Neural progenitor cell (in vitro differentiated cells): Measurements from ENCODE around the gene ARPC5L. TPM values are rescaled to one million over a fixed set of nuclear protein-coding genes. Genes with fewer than 3 reads are reported as not detected.
"Not testable (repeated sequence)": the region's sequence is repeated elsewhere in the genome, so short reads cannot be mapped to it uniquely, and the experiment has no call there.

Experiments used
- DNase-seq: peaks from one replicate; pipeline ENCODE4 v3.0.0-alpha.2; 2016; ENCODE audit warnings: low spot score
- H2AFZ ChIP-seq: fragments of 200-600 bp; sonication (generic); replicated peaks from 2 replicates; pipeline ENCODE4 v1.6.1; 2016; ENCODE audit warnings: antibody characterized with exemption
- H3F3A ChIP-seq: fragments of 200-600 bp; sonication (generic); 2 replicates; pipeline ENCODE4 v1.6.1; 2016; ENCODE audit warnings: antibody characterized with exemption, low read depth
- H3K27ac ChIP-seq: fragments of 200-600 bp; sonication (generic); 2 replicates; pipeline ENCODE4 v1.5.1; 2016; ENCODE audit warnings: mild to moderate bottlenecking
- H3K27me3 ChIP-seq: fragments of 200-600 bp; sonication (generic); 2 replicates; pipeline ENCODE4 v1.6.1; 2016; ENCODE audit warnings: mild to moderate bottlenecking, moderate library complexity
- H3K36me3 ChIP-seq: fragments of 200-600 bp; sonication (generic); 2 replicates; pipeline ENCODE4 v1.5.1; 2016
- H3K4me1 ChIP-seq: fragments of 200-600 bp; sonication (generic); 2 replicates; pipeline ENCODE4 v1.6.1; 2016; ENCODE audit warnings: mixed run types
- H3K4me2 ChIP-seq: fragments of 200-600 bp; sonication (generic); 2 replicates; pipeline ENCODE4 v1.6.1; 2016
- H3K4me3 ChIP-seq: fragments of 200-600 bp; sonication (generic); 2 replicates; pipeline ENCODE4 v1.5.1; 2016
- H3K79me2 ChIP-seq: fragments of 200-600 bp; sonication (generic); 2 replicates; pipeline ENCODE4 v1.6.1; 2016; ENCODE audit warnings: low read depth
- H3K9ac ChIP-seq: fragments of 200-600 bp; sonication (generic); 2 replicates; pipeline ENCODE4 v1.6.1; 2016
- H3K9me3 ChIP-seq: fragments of 200-600 bp; sonication (generic); 2 replicates; pipeline ENCODE4 v1.5.1; 2016; ENCODE audit warnings: low read depth
- H4K20me1 ChIP-seq: fragments of 200-600 bp; sonication (generic); 2 replicates; pipeline ENCODE4 v1.6.1; 2016; ENCODE audit warnings: low read depth
- H3K27ac Mint-ChIP-seq: 3 replicates; pipeline ENCODE4 v1.8.0; 2021; ENCODE audit warnings: mixed read lengths
- H3K27me3 Mint-ChIP-seq: 2 replicates; pipeline ENCODE4 v1.8.0; 2022; ENCODE audit warnings: low read depth, mild to moderate bottlenecking, inconsistent platforms, moderate library complexity, mixed read lengths; ENCODE audit not compliant: insufficient read depth
- H3K36me3 Mint-ChIP-seq: 3 replicates; pipeline ENCODE4 v1.8.0; 2021; ENCODE audit warnings: mixed read lengths
- H3K4me1 Mint-ChIP-seq: 3 replicates; pipeline ENCODE4 v1.8.0; 2021; ENCODE audit warnings: mixed read lengths
- H3K4me3 Mint-ChIP-seq: 3 replicates; pipeline ENCODE4 v1.8.0; 2021; ENCODE audit warnings: mild to moderate bottlenecking, moderate library complexity, mixed read lengths
- H3K9me3 Mint-ChIP-seq: 3 replicates; pipeline ENCODE4 v1.8.0; 2020; ENCODE audit warnings: mixed read lengths
- EZH2 ChIP-seq: fragments of 200-600 bp; sonication (generic); IDR thresholded peaks from 2 replicates; pipeline ENCODE4 v1.6.1; 2017; ENCODE audit warnings: antibody characterized with exemption, mild to moderate bottlenecking, moderate library complexity
- EZH2phosphoT487 ChIP-seq: fragments of 200-600 bp; sonication (generic); IDR thresholded peaks from 2 replicates; pipeline ENCODE4 v1.6.1; 2017; ENCODE audit warnings: antibody characterized with exemption
- small RNA-seq: library from RNA; depleted of rRNA; stranded (forward); fragments of <200 nt; gene quantifications from one replicate; pipeline ENCODE3, GENCODE V24; 2015
- total RNA-seq: library from RNA; depleted of rRNA; stranded (reverse); fragments of >200 nt; gene quantifications from 2 replicates; pipeline ENCODE4 v1.2.3, GENCODE V29; 2015; ENCODE audit warnings: low replicate concordance
- TF ChIP-seq, protein P1 (sequence below): fragments of 200-600 bp; sonication (generic); IDR thresholded peaks from 2 replicates; pipeline ENCODE4 v1.5.1; 2017; ENCODE audit warnings: antibody characterized with exemption, mild to moderate bottlenecking

Gene ARPC5L
- total RNA-seq, 1 donor from 2014 or later, result 24.0 TPM

DNA sequence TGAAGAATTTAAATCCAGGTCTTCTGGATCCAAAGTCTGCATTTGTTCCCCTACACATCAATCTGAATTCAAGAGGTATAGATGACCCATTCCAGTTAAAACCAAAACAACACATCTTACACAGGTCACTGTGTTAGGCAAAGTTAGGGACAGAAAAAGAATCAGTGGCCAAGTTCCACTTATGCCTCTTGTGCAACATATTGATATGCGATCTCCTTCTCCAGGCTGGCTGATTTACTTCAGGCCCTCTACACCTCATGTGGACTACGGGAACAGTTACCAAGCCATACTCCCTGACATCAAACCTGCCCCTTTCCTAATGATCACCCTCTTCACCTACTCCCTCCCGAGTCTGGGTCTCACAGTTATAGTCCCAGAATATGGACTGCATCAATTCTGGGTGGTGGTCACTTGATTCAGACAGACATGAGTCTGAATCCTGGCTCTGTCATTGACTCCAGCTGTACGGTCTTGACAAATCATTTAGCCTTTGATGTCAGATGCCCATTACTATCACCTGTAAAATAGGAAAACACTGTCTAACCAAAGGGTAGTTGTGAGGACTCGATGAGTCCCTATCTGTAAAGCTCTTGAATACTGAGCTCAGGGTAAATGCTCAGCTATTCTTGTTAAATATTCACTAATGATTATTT is 52.9 kb downstream of the ARPC5L start:
- Histone ChIP-seq H3K27me3 (no peaks in the 10 kb centered on the region), H3K4me2 (no peak overlapping the region), H3K9ac (no peak overlapping the region), H3F3A (peaks cover 3% of the 10 kb centered on the region), H3K27ac (no peak overlapping the region), H3K4me3 (no peak overlapping the region), H2AFZ (no peak overlapping the region), H3K79me2 (no peaks in the 10 kb centered on the region), H3K36me3 (no peaks in the 10 kb centered on the region), H4K20me1 (no peaks in the 10 kb centered on the region), H3K9me3 (no peaks in the 10 kb centered on the region), H3K4me1 (no peaks in the 10 kb centered on the region)
- H3K4me1 Mint-ChIP-seq, result no peaks in the 10 kb centered on the region
- no peak overlapping the region for H3K4me3 Mint-ChIP-seq
- H3K9me3 Mint-ChIP-seq, result no peaks in the 10 kb centered on the region
- H3K27ac Mint-ChIP-seq, result no peak overlapping the region
- H3K27me3 Mint-ChIP-seq, result peaks cover 3% of the 10 kb centered on the region
- no peak for DNase-seq
- H3K36me3 Mint-ChIP-seq, result peaks cover 13% of the 10 kb centered on the region
- no peak for TF ChIP-seq EZH2
- TF ChIP-seq, protein P1, sequence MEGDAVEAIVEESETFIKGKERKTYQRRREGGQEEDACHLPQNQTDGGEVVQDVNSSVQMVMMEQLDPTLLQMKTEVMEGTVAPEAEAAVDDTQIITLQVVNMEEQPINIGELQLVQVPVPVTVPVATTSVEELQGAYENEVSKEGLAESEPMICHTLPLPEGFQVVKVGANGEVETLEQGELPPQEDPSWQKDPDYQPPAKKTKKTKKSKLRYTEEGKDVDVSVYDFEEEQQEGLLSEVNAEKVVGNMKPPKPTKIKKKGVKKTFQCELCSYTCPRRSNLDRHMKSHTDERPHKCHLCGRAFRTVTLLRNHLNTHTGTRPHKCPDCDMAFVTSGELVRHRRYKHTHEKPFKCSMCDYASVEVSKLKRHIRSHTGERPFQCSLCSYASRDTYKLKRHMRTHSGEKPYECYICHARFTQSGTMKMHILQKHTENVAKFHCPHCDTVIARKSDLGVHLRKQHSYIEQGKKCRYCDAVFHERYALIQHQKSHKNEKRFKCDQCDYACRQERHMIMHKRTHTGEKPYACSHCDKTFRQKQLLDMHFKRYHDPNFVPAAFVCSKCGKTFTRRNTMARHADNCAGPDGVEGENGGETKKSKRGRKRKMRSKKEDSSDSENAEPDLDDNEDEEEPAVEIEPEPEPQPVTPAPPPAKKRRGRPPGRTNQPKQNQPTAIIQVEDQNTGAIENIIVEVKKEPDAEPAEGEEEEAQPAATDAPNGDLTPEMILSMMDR, result no peak
- no peak for TF ChIP-seq EZH2phosphoT487

DNA sequence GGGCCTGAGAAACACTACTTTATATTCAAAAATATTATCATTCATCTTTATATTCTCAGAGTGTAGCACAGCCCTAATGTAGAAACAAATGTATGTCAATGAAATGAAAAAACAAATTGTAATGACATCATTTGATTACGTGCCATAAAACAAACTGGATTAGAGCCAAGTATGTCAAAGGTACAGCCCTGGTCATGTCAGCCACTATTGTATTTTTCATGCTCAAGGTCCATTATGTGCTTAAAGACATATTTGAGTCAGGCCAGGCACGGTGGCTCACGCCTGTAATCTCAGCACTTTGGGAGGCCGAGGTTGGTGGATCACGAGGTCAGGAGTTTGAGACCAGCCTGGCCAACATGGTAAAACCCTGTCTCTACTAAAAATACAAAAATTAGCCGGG is 58.5 kb downstream of the ARPC5L start:
- not testable (repeated sequence) for H3K4me1 Mint-ChIP-seq, H3K4me2 ChIP-seq, H3F3A ChIP-seq, H3K27ac Mint-ChIP-seq, H3K9me3 Mint-ChIP-seq, H3K27me3 Mint-ChIP-seq, H3K27me3 ChIP-seq, H2AFZ ChIP-seq, H3K36me3 ChIP-seq, H3K27ac ChIP-seq, H3K4me3 Mint-ChIP-seq, H3K79me2 ChIP-seq, DNase-seq, H3K9me3 ChIP-seq, H3K4me1 ChIP-seq, H4K20me1 ChIP-seq, H3K9ac ChIP-seq, H3K4me3 ChIP-seq
- H3K36me3 Mint-ChIP-seq, result peaks cover 10% of the 10 kb centered on the region

Small RNA genes within 50 kb of the gene (small RNA-seq; reads per million reads assigned to genes)
- not detected for gene RNU4-82P

Other genes with a start within 250 kb of the ARPC5L start
- gene NR6A1, start 90.8 kb upstream of the ARPC5L start, total RNA-seq, result 302 and 313 TPM in 2 replicates
- gene OLFML2A, start 85.0 kb upstream of the ARPC5L start, total RNA-seq, result 3.1 and 9.0 TPM in 2 replicates
- gene WDR38, start 8.7 kb upstream of the ARPC5L start, total RNA-seq, result not detected in 2 replicates
- gene RPL35, start 173 bp upstream of the ARPC5L start, total RNA-seq, result 2,408 and 2,553 TPM in 2 replicates
- 9.5 and 17.8 TPM in 2 replicates for gene GOLGA1, start 79.0 kb downstream of the ARPC5L start, total RNA-seq